Colonic mucosa (tissue), 4 donors: ENCODE results near the gene FAM83C. TPM values are rescaled to one million over a fixed set of nuclear protein-coding genes. Genes with fewer than 3 reads are reported as not detected.

Experiments used
- DNase-seq: peaks from one replicate; pipeline ENCODE4 v3.0.0-alpha.2; 2020
- H3K27ac ChIP-seq: fragments of 200-600 bp; one replicate; pipeline ENCODE4 v1.8.0; 2021
- H3K27me3 ChIP-seq: fragments of 200-600 bp; one replicate; pipeline ENCODE4 v1.8.0; 2021
- H3K36me3 ChIP-seq: fragments of 200-600 bp; one replicate; pipeline ENCODE4 v1.8.0; 2021
- H3K4me1 ChIP-seq: fragments of 200-600 bp; one replicate; pipeline ENCODE4 v1.8.0; 2021; ENCODE audit warnings: mild to moderate bottlenecking
- H3K4me3 ChIP-seq: fragments of 200-600 bp; one replicate; pipeline ENCODE4 v1.8.0; 2021
- H3K9ac ChIP-seq, 2 donors: one replicate each; pipeline ENCODE4 v1.7.0; 2013; ENCODE audit warnings: control low read depth in 2 of 2, low read depth in 2 of 2, low read length in 2 of 2
- H3K9me3 ChIP-seq: fragments of 200-600 bp; one replicate; pipeline ENCODE4 v1.8.0; 2021
- intact Hi-C: fragments of 100-400 bp; cut with DNase I; formaldehyde crosslinking; loops from one replicate; pipeline ENCODE4 v1.14.1; 2022
- total RNA-seq, 2 donors: library from RNA; stranded (reverse); fragmentation: NEBNext Ultra II Directional in 1 of 2; extraction: Animal tissue kit (Norgen Biotek cat#: 25700) in 1 of 2; gene quantifications; one replicate each; pipeline ENCODE4 v1.2.1, GENCODE V29; 2021
- TF ChIP-seq, protein P1 (sequence below): fragments of 200-600 bp; IDR thresholded peaks from one replicate; pipeline ENCODE4 v1.8.0; 2022; ENCODE audit warnings: antibody characterized with exemption, mild to moderate bottlenecking
- donor health status: healthy.
- donor health status: DM: no; HTN: no; CAD: no.
- donor health status: DM: no; HTN: no; CAD: no.

The FAM83C gene
- total RNA-seq, 2 donors from 2014 or later = 0.45 TPM; not detected in 1

GRCh38 chr20:35273449-35274171 is 18.6 kb downstream of the FAM83C start:
- intact Hi-C loops = loop anchor here (5.0 kb wide), 1 partner anchor 126 kb away; the partner anchor contains the start of gene EDEM2
- Histone ChIP-seq H3K9ac (no peak overlapping the region), H3K27ac (no peak overlapping the region), H3K36me3 (peaks cover 1% of the 10 kb centered on the region), H3K4me1 (peaks cover 5% of the 10 kb centered on the region), H3K4me3 (no peak overlapping the region), H3K27me3 (no peaks in the 10 kb centered on the region), H3K9me3 (no peaks in the 10 kb centered on the region)
- no peak for DNase-seq
- TF ChIP-seq, protein P1, sequence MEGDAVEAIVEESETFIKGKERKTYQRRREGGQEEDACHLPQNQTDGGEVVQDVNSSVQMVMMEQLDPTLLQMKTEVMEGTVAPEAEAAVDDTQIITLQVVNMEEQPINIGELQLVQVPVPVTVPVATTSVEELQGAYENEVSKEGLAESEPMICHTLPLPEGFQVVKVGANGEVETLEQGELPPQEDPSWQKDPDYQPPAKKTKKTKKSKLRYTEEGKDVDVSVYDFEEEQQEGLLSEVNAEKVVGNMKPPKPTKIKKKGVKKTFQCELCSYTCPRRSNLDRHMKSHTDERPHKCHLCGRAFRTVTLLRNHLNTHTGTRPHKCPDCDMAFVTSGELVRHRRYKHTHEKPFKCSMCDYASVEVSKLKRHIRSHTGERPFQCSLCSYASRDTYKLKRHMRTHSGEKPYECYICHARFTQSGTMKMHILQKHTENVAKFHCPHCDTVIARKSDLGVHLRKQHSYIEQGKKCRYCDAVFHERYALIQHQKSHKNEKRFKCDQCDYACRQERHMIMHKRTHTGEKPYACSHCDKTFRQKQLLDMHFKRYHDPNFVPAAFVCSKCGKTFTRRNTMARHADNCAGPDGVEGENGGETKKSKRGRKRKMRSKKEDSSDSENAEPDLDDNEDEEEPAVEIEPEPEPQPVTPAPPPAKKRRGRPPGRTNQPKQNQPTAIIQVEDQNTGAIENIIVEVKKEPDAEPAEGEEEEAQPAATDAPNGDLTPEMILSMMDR = no peak

GRCh38 chr20:35271904-35272303 is 20.3 kb downstream of the FAM83C start:
- no peak overlapping the region for H3K27ac ChIP-seq
- no peaks in the 10 kb centered on the region for H3K27me3 ChIP-seq
- H3K4me3 ChIP-seq = no peak overlapping the region
- no peaks in the 10 kb centered on the region for H3K9me3 ChIP-seq
- H3K36me3 ChIP-seq = no peaks in the 10 kb centered on the region
- no peak overlapping the region for H3K9ac ChIP-seq
- H3K4me1 ChIP-seq = peaks cover 4% of the 10 kb centered on the region
- DNase-seq = no peak
- intact Hi-C loops = loop anchor here (5.0 kb wide), 1 partner anchor 125 kb away; the partner anchor contains the start of gene EDEM2
- TF ChIP-seq, protein P1 = no peak

GRCh38 chr20:35271073-35271882 is 20.9 kb downstream of the FAM83C start:
- DNase-seq = no peak
- TF ChIP-seq, protein P1 = no peak
- Histone ChIP-seq H3K27me3 (no peaks in the 10 kb centered on the region), H3K4me3 (no peak overlapping the region), H3K9me3 (no peaks in the 10 kb centered on the region), H3K27ac (no peak overlapping the region), H3K4me1 (no peaks in the 10 kb centered on the region), H3K9ac (no peak overlapping the region), H3K36me3 (no peaks in the 10 kb centered on the region)
- intact Hi-C loops = loop anchor here (5.0 kb wide), 1 partner anchor 124 kb away; the partner anchor contains the start of gene EDEM2

- Histone ChIP-seq H3K9me3 (no peaks in the 10 kb centered on the region), H3K4me3 (no peak overlapping the region), H3K9ac (peak overlapping the region in 1 of 2 donors; percentile 7), H3K27ac (no peak overlapping the region), H3K36me3 (no peaks in the 10 kb centered on the region), H3K4me1 (no peaks in the 10 kb centered on the region), H3K27me3 (no peaks in the 10 kb centered on the region)
- no peak for DNase-seq
- TF ChIP-seq, protein P1 = no peak
- intact Hi-C loops = loop anchor here (5.0 kb wide), 1 partner anchor 123 kb away; the partner anchor contains the start of gene EDEM2
Observed at GRCh38 chr20:35270021-35270902, 22.0 kb downstream of the FAM83C start.
